Measurements from ENCODE around the gene RPS6KA1. TPM values are rescaled to one million over a fixed set of nuclear protein-coding genes. Genes with fewer than 3 reads are reported as not detected.
A peak's percentile ranks its signal among the peaks of the same experiment; 100 is the strongest.
"Not testable (repeated sequence)": the region's sequence is repeated elsewhere in the genome, so short reads cannot be mapped to it uniquely, and the experiment has no call there.

The RPS6KA1 gene
- total RNA-seq, 4 donors from 2014 or later = 10.7 to 37.2 (median 13.5) TPM

- Histone ChIP-seq H3K4me1 (no peaks in the 10 kb centered on the region), H3K27me3 (no peaks in the 10 kb centered on the region), H3K9me3 (no peaks in the 10 kb centered on the region), H3K4me3 (no peak overlapping the region), H3K36me3 (no peaks in the 10 kb centered on the region), H3K27ac (no peak overlapping the region)
- TF ChIP-seq CTCF (IDR thresholded peaks at IDR 0.05) (peak in 1 of 5 experiments; percentile 17), POLR2A (IDR thresholded peaks at IDR 0.05) (no peak)
- no peak for DNase-seq (ENCODE audit: low spot score in 2 of 2)
- 39 to 41% methylated on average over 4 of the region's 4 CpGs for WGBS, 2 donors
These were observed 79.3 kb downstream of the RPS6KA1 start for GRCh38 chr1:26608895-26609294.

- H3K9me3 ChIP-seq = no peaks in the 10 kb centered on the region
- TF ChIP-seq EP300 (IDR thresholded peaks at IDR 0.05) (no peak), CTCF (IDR thresholded peaks at IDR 0.05) (no peak), POLR2A (IDR thresholded peaks at IDR 0.05) (no peak)
- H3K4me1 ChIP-seq = no peaks in the 10 kb centered on the region
- H3K27ac ChIP-seq = no peak overlapping the region
- 33 to 34% methylated on average over 2 of the region's 2 CpGs for WGBS, 2 donors
- H3K36me3 ChIP-seq = no peaks in the 10 kb centered on the region
- H3K27me3 ChIP-seq = no peaks in the 10 kb centered on the region
- H3K4me3 ChIP-seq = no peak overlapping the region
- DNase-seq (ENCODE audit: low spot score in 2 of 2) = no peak
These were observed 81.2 kb downstream of the RPS6KA1 start for GRCh38 chr1:26610781-26611180.

- not testable (repeated sequence) for H3K4me1 ChIP-seq; H3K36me3 ChIP-seq; DNase-seq (ENCODE audit: low spot score in 2 of 2); H3K27ac ChIP-seq; H3K9me3 ChIP-seq; H3K4me3 ChIP-seq; H3K27me3 ChIP-seq
- WGBS, 2 donors = 82 to 87% methylated on average over 4 of the region's 4 CpGs
These were observed 83.1 kb downstream of the RPS6KA1 start for GRCh38 chr1:26612627-26613026.

GRCh38 chr1:26614655-26615411 is 85.3 kb downstream of the RPS6KA1 start:
- no peak overlapping the region for H3K4me3 ChIP-seq
- H3K27ac ChIP-seq = no peak overlapping the region
- no peak for TF ChIP-seq CTCF (IDR thresholded peaks at IDR 0.05)
- no peak for TF ChIP-seq EP300 (IDR thresholded peaks at IDR 0.05)
- H3K27me3 ChIP-seq = no peaks in the 10 kb centered on the region
- H3K36me3 ChIP-seq = no peaks in the 10 kb centered on the region
- H3K4me1 ChIP-seq = peaks cover 0 to 18% (median 14%) of the 10 kb centered on the region in 4 donors
- WGBS, 2 donors = 89 to 92% methylated on average over 1 of the region's 1 CpG
- no peak for DNase-seq (ENCODE audit: low spot score in 2 of 2)
- H3K9me3 ChIP-seq = no peaks in the 10 kb centered on the region

GRCh38 chr1:26616881-26617280 is 87.3 kb downstream of the RPS6KA1 start:
- 94 to 96% methylated on average over 2 of the region's 2 CpGs for WGBS, 2 donors
- Histone ChIP-seq H3K4me3 (no peak overlapping the region), H3K27ac (no peak overlapping the region)

More at GRCh38 chr1:26616881-26617280, 87.3 kb downstream of the RPS6KA1 start:
- H3K9me3 ChIP-seq = no peaks in the 10 kb centered on the region
- no peaks in the 10 kb centered on the region for H3K27me3 ChIP-seq
- no peak for DNase-seq (ENCODE audit: low spot score in 2 of 2)
- peaks cover 0 to 22% (median 16%) of the 10 kb centered on the region in 4 donors for H3K4me1 ChIP-seq
- H3K36me3 ChIP-seq = no peaks in the 10 kb centered on the region
- TF ChIP-seq POLR2A (IDR thresholded peaks at IDR 0.05) = no peak
- TF ChIP-seq EP300 (IDR thresholded peaks at IDR 0.05) = no peak
- no peak for TF ChIP-seq CTCF (IDR thresholded peaks at IDR 0.05)

Measured in tibial nerve (tissue), 4 donors.